HG03439 (cell line): Measurements from ENCODE around the gene TRAF6.
"Not testable (repeated sequence)": the region's sequence is repeated elsewhere in the genome, so short reads cannot be mapped to it uniquely, and the experiment has no call there.

Experiments
- ATAC-seq: cut with Tn5 transposase; IDR thresholded peaks from one replicate; pipeline ENCODE4 v1.9.1; 2021; ENCODE audit warnings: mild to moderate bottlenecking, moderate library complexity; ENCODE audit not compliant: unreplicated experiment

Gene TRAF6, protein sequence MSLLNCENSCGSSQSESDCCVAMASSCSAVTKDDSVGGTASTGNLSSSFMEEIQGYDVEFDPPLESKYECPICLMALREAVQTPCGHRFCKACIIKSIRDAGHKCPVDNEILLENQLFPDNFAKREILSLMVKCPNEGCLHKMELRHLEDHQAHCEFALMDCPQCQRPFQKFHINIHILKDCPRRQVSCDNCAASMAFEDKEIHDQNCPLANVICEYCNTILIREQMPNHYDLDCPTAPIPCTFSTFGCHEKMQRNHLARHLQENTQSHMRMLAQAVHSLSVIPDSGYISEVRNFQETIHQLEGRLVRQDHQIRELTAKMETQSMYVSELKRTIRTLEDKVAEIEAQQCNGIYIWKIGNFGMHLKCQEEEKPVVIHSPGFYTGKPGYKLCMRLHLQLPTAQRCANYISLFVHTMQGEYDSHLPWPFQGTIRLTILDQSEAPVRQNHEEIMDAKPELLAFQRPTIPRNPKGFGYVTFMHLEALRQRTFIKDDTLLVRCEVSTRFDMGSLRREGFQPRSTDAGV

DNA sequence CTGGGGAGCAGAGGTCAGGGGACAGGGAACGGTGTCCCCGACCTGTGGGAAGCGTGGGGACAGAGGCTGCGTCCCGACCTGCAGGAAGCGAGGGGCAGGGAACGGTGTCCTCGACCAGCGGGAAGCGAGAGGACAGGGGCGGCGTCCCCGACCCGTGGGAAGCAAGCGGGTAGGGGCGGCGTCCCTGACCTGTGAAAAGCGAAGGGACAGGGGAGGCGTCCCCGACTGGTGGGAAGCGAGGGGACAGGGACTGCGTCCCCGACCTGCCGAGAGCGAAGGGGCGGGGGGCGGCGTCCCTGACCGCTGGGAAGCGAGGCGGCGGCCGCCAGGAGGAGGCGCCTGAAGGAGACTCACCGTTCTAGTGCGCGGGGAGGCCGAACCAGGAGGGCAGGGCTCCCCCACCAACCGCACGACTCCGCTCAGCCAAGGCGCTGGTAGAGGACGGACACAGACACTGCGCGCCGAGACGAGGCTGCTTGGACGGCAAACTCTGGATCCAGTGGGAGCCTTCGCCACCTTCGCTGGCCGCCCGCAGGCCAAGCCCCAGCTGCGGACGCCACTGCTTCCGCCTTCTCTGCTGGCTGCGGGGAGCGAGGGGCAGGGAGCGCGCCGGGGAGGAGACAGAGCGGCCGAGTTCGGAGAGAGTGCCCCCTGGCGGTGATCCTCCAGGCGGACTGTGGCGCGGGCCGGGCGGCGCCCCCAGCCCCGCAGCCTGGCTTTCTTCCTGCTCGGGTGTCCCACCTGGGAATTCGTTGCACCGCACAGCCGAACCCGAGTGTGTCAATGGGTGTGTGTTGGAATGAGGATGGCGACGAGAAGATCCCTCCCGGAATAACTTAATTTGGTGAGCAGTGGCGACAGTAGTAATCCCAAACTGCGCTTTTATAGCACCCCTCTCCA lies at the start of gene TRAF6:
Gene TRAF6, minus strand, starts transcription at position 579 of the 900 bp plus-strand sequence. CDS start 8,757 bp downstream, outside the sequence.
- ATAC-seq, result peak; percentile 96

DNA sequence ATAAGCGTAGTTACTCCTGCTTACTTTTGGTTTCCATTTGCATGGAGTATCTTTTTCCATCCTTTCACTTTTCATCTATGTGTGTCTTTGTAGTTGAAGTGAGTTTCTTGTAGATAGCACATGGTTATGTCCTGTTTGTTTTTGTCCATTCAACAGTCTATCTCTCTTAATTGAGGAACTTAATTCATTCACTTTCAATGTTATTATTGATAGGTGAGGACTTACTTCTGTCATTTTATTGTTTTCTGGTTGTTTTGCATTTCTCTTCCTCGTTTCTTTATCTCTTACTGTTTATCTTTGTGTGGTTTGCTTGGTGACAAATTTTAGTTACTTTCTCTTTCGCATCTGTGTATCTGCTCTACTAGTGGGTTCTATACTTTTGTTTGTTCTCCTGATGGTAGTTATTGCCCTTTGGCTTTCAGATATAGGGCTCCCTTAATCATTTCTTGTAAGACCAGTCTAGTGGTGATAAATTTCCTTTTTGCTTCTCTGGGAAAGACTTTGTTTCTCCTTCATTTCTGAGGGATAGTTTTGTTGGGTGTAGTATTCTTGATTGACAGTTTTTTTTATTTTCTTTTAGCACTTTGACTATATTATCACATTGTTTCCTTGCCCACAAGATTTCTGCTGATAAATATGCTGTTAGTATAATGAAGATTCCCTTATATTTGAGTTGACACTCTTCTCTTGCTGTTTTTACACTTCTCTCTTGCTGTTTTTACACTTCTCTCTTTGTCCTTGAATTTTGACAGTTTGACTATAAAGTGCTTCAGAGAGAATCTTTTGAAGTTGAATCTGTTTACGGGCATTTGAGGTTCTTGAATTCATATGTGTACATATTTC lies 48.7 kb upstream of the TRAF6 start:
- peak; percentile 91 for ATAC-seq

DNA sequence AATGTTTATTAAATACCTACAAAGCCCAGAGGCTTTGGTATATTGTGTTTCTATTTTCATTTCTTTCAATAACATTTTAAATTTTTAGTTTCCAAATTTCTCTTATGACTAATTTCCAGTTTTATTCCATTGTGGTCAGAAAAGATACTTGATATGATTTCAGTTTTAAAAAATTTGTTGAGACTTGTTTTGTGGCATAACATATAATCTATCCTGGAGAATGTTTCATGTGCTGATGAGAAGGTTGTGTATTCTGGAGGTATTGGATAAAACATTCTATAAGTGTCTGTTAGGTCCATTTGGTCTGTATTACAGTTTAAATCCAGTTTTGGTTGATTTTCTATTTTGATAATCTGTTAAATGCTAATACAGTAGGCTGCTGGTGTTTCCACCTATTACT lies 47.9 kb upstream of the TRAF6 start:
- ATAC-seq, result no peak

DNA sequence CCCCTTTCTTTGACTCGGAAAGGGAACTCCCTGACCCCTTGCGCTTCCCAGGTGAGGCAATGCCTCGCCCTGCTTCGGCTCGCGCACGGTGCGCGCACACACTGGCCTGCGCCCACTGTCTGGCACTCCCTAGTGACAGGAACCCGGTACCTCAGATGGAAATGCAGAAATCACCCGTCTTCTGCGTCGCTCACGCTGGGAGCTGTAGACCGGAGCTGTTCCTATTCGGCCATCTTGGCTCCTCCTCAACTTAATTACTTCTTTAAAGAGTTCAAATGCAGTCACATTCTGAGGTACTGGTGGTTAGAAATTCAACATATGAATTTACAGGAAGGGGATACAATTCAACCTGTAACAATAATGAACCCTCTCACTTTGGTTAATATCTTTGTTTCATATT lies 47.3 kb upstream of the TRAF6 start:
- not testable (repeated sequence) for ATAC-seq

DNA sequence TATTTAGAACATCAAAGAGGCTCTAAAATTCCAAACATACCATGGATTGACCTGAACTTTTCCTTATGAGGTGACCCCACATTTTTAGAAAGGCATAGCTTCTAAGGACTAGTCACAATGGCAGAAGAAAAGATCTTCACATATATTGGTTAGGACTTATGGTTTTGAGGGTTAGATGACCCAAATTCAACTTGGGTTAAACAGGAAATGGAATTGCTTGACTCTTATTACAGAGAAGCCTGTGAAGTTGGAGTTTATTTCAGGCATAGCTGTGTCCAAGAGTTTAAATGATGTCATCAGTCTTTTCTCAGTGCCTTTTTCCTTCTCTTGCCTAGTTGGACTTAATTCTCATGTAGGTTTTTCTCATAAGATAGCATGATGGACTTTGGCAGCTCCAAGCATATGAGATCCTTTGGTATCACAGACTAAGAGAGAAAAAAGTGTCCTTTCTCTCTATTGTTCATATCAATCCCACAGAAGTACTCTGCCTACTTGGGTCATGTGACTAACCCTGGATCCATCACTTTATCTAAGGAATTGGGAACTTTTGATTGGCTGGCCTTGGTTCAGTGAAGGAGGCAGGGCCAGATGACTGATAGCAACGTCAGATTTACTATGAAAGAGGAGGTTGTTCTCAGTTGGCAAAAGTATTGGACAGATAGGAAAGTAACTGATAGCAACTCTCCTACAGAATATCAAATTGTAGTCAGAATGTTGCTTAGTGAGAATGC lies 40.5 kb upstream of the TRAF6 start:
- ATAC-seq, result no peak

DNA sequence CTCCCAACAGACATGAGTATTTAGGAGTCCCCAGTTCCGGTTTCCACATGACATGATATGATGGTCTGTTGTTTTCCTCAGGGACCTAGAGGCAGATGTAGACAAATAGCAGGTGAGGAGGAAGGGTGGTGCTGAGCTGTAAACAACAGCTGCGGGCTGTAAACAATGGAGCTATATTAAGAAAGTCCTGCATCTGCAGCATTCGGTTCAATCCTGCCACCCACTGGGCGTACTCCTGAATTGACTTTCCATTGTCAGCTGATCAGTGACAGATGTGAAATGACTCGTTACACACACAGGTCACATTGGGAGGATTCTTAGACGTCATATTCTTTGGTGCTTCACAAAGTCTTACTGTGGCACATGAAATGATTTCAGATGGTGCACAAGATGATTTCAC lies 30.9 kb upstream of the TRAF6 start:
- peak; percentile 98 for ATAC-seq

DNA sequence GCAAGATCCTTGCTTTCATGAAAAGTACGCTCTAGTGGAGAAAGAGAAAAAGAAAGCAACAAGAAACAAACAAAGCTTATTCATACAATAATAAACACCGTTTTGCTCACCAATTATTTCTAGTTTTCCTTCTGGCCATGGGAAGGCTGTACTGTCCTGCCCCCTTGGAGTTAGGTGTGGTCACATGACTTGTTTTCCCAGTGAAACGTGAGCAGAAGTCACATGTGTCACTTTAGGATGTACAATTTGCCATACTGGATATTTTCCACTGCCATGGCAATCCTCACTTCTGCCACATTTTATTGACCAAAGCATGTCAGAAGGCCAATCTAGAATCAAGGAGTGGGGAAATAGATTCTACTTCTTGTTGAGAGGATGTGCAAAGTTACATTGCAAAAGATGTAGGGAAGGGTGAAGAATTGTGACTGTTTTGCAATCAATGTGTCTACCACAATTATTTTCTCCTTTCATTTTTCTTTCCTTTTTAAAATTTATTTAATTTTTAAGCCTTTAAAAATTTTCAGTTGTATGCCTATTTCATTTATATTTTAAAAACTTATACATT lies 24.3 kb upstream of the TRAF6 start:
- ATAC-seq, result no peak

DNA sequence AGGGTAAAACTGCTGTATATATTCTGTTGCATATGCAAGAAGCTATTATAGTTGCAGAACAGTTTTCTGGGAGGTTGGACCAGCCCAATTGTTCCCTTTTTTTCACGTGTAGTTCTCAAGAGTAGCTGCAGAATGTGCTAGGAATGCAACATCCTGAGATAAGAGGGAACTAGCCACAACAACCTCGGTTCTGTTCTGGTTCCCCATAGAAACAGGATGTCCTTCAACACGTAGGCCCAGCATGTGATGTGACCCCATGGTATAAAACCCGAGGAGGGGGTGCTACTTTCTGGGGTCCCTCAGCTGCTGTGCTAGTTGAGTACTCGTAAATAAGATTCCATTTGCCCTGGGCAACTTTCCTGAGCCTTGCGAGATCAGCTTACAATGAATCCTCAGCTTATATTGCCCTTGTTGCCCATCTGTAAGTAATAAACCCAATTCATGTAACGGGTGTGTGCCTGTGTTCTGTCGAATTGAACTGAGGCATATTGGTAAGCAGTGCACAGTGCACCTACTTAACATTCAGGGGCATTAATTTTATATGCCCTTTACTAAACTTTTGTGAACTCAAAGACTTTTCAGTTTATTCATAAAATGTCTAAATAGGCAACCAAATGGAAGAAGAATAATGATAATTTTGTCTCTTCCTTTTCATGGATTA lies 23.0 kb upstream of the TRAF6 start:
- ATAC-seq, result no peak

DNA sequence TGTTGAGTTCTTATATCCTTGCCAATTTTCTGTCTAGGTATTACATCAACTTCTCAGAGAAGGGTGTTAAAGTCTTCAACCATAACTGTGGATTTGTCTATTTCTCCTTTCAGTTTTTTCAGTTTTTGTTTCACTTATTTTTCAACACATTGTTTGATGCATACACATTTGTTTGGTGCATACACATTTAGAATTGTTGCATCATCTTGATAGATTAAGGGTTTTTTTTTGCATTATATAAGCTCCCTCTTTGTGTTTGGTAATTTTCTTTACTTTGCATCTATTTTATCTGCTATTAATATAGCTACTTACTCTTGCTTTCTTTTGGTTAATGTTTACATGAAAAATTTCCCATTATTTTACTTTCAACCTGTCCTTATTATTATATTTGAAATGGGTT lies 20.8 kb upstream of the TRAF6 start:
- ATAC-seq, result no peak

DNA sequence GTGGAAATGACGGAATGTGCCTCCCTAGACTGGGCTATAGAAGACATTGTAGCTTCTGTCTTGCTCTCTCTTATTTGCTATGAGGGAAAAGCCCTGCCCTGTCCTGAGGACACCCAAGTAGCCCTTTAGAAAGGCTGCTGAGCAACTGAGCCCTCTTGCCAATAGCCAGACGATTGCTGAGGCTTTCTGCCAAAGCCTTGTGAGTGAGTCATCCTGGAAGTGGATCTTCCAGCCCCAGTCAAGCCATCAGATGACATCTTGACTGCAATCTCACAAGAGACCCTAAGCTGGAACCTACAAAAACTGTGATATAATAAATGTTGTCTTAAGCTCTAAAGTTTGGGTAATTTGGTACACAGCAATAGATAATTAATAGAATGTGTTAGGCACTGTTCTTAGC lies 3.9 kb upstream of the TRAF6 start:
- ATAC-seq, result no peak

DNA sequence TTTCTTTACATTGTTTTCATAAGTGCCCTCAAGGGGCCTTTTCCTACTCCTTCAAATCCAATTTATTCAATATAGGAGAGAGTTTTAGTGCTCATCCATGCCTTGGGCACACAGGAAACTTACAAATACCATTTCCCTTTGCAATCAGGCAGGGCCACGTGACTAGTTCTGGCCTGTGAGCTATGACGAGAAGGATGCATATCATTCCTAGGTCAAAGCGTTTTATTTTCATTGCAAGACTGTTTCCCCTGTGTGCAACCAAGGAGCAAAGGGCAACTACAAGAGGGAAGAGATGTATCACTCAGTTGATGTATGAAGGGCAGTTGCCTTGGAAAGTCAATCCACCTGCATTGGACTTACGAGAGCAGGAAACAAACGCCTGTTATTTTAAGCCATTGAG lies 1.9 kb upstream of the TRAF6 start:
- ATAC-seq, result no peak

DNA sequence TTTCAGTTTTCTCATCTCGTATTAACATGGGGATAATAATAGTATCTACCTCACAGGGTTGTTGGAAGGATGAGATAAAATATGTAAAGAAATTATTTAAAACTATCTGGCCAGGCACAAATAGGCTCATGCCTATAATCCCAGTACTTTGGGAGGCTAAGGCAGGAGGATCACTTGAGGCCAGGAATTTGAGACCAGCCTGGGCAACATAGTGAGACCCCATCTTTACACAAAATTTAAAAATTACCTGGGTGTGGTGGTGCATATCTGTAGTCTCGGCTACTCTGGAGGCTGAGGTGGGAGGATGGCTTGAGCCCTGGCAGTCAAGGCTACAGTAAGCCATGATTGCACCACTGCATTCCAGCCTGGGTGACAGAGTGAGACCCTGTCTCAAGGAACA lies 990 bp upstream of the TRAF6 start:
- ATAC-seq, result not testable (repeated sequence)

DNA sequence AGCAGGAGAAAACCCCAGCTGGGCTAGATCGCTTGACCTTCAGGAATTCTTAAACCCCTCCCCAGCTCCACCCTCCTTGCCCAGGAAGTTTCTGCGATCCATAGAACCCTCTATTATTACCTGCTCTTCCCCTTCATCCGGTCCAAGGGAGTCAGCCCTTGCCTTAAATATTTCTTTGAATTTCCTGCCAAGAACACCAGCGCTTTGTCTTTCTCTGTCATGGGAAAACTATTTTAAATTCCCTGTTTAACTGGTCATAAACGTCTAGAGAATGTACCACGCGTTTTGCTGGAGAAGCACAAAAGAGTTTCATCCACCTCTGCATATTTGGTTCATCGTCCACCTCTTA lies 496 bp upstream of the TRAF6 start:
- ATAC-seq, result no peak

DNA sequence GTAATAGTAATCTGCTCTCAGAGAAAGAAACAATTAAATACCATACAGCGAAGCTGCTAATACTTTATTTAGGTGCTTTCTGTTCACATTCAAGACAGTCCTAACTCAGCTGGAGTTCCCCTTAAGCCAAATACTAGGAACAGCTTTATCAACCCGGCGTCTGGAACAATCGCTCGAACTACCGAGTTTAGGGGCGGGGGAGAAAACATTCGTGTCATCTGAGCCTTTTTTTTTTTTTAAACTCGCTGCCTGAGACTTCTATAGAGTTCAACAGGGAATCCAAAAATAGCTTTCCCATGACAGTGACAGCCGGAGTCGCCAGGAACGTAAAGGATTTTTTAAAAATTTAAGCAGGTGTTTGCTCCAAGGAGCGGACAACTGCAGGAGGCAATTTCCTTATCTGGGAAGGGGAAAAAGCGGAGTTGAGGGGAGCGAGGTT lies 852 bp downstream of the TRAF6 start:
- ATAC-seq, result peak; percentile 22

DNA sequence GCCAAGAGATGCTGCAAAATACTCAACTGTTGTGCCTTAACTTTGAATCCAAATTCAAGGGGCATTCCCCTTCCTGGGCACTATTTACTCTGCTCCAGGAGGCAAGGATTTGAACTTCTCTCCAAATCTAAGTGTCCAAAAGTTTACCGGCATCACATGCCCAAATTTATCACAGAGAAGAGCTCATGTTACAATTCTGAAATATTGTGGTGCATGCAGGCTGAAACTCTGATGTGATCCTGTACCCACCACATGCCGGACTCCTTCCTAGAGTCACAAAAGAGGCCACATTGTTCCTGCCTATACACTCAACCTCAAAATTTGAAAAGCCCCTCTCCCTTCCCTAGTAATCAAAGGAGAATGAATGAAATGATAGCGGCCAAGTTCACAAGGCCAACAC lies 1.3 kb downstream of the TRAF6 start:
- no peak for ATAC-seq

DNA sequence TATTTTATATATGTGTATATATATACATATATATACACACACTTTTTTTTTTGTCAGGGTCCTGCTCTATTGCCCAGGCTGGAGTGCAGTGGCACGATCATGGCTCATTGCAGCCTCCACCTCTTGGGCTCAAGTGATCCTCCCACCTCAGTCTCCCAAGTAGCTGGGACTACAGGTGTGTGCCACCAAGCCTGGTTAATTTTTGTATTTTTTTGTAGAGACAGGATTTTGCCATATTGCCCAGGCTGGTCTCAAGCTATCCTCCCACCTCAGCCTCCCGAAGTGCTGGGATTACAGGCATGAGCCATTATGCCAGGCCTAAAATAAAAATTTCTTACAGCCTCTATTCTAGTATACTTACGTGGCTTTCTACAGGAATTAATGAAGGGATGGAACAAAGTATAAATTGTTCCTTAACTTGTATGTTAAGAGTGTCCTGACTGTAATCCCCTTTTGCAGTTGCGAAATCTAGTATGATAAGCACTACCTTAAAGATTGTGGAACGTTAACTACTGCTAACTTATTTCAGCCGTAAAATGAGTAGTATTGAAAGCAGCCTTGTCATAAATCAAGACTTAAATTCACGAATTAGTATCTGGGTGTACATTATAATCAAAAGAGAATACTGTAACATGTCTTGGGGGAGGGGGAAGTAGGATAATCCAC lies 2.1 kb downstream of the TRAF6 start:
- ATAC-seq, result no peak

DNA sequence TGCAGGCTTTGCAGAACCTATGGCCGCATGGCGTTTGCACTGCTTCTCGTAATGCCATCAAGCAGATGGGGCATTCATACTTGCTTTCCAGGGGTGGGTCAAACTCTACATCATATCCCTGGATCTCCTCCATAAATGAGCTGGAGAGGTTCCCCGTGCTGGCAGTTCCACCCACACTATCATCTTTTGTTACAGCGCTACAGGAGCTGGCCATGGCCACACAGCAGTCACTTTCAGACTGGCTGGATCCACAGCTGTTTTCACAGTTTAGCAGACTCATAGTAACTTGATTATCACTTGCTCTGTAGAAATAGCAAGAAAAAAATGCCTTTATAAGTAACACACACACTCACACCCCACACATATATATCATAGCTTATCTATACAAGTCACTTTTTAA lies 8.8 kb downstream of the TRAF6 start:
- no peak for ATAC-seq

DNA sequence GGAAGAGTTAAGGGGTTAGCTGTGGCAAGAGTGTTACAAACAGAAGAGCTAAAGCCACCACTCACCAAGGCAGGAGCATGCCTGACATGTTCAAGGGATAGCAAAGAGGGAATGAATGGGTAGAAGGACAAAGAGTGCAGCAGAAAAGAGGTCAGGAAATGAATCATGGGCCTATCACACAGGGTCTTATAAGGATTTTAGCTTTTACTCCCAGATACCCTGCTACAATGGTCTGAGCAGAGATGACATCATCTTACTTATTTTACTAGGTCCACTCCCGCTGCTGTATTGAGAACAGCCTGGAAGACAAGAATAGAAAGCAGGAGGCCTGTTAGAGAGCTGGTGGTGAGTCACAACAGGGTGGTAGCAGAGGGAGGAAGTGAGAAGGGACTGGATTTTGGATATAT lies 9.8 kb downstream of the TRAF6 start:
- peak; percentile 75 for ATAC-seq

DNA sequence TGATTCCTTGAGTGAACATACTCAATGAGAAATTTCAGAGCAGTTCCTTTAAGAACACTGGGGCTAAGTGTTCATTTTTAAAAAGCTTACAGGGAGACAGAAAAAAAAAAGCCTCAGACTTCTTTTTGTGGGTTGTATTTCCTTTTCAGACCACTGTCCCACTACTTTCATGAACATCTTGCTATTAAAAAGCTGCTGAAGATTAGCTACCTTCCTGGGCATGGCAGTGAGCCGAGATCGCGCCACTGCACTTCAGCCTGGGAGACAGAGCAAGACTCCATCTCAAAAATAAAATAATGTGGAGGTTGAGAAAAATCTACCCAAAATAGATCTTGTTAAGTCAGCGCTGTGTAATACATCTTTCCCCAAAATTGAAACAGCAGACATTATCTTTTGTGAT lies 10.8 kb downstream of the TRAF6 start:
- ATAC-seq, result no peak
